ENCODE measurements around the gene SKP2.

GRCh38 chr5:36177154-36177553 is 25.2 kb downstream of the SKP2 start:
- no peak for TF ChIP-seq REST (IDR thresholded peaks at IDR 0.05; ENCODE audit: low read depth)
- TF ChIP-seq EGR1 (IDR thresholded peaks at IDR 0.05), result no peak
- TF ChIP-seq CREB1 (IDR thresholded peaks at IDR 0.05; ENCODE audit: low read depth), result no peak
- TF ChIP-seq TAF1 (IDR thresholded peaks at IDR 0.05; ENCODE audit: low read depth), result no peak
- TF ChIP-seq MAX (IDR thresholded peaks at IDR 0.05), result no peak
- TF ChIP-seq ZBTB7A (IDR thresholded peaks at IDR 0.05; ENCODE audit: low read depth), result no peak
- TF ChIP-seq FOXM1 (IDR thresholded peaks at IDR 0.05; ENCODE audit: borderline replicate concordance, low read depth), result no peak
- no peak for TF ChIP-seq CEBPB (IDR thresholded peaks at IDR 0.05)
- TF ChIP-seq TEAD4 (IDR thresholded peaks at IDR 0.05), result no peak
- no peak for TF ChIP-seq RAD21 (IDR thresholded peaks at IDR 0.05; ENCODE audit: low read depth)
- TF ChIP-seq EP300 (IDR thresholded peaks at IDR 0.05; ENCODE audit: borderline replicate concordance), result no peak
- no peak for TF ChIP-seq YY1 (IDR thresholded peaks at IDR 0.05; ENCODE audit: low read depth)
- no peak for TF ChIP-seq TCF12 (IDR thresholded peaks at IDR 0.05; ENCODE audit: low read depth)
